NB4 (cell line): Measurements from ENCODE around the gene LPGAT1.

ENCODE experiments used
- DNase-seq: peaks from one replicate; pipeline ENCODE4 v3.0.0; 2010; ENCODE audit warnings: low read depth
- H3K4me3 ChIP-seq: one replicate; pipeline ENCODE4 v1.5.1; 2011; ENCODE audit warnings: mild to moderate bottlenecking, low read depth, low read length, moderate library complexity
- MAX ChIP-seq: IDR thresholded peaks from 2 replicates; pipeline ENCODE4 v1.6.1; 2011; ENCODE audit warnings: low read depth, low read length
- MYC ChIP-seq: IDR thresholded peaks from 2 replicates; pipeline ENCODE4 v1.6.1; 2011; ENCODE audit warnings: low read depth, low read length
- POLR2A ChIP-seq: IDR thresholded peaks from 2 replicates; pipeline ENCODE4 v1.6.1; 2011; ENCODE audit warnings: mild to moderate bottlenecking; ENCODE audit not compliant: insufficient read length; ENCODE audit errors: extremely low read depth
- TF ChIP-seq, protein P1 (sequence below): IDR thresholded peaks from one replicate; pipeline ENCODE4 v1.5.1; 2012; ENCODE audit warnings: low read depth, low read length

Gene LPGAT1

GRCh38 chr1:211738096-211738690 is 92.4 kb downstream of the LPGAT1 start:
- TF ChIP-seq POLR2A (no peak), MYC (no peak), MAX (no peak)
- TF ChIP-seq, protein P1, sequence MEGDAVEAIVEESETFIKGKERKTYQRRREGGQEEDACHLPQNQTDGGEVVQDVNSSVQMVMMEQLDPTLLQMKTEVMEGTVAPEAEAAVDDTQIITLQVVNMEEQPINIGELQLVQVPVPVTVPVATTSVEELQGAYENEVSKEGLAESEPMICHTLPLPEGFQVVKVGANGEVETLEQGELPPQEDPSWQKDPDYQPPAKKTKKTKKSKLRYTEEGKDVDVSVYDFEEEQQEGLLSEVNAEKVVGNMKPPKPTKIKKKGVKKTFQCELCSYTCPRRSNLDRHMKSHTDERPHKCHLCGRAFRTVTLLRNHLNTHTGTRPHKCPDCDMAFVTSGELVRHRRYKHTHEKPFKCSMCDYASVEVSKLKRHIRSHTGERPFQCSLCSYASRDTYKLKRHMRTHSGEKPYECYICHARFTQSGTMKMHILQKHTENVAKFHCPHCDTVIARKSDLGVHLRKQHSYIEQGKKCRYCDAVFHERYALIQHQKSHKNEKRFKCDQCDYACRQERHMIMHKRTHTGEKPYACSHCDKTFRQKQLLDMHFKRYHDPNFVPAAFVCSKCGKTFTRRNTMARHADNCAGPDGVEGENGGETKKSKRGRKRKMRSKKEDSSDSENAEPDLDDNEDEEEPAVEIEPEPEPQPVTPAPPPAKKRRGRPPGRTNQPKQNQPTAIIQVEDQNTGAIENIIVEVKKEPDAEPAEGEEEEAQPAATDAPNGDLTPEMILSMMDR = no peak
- no peak for DNase-seq
- H3K4me3 ChIP-seq = no peak overlapping the region

DNA sequence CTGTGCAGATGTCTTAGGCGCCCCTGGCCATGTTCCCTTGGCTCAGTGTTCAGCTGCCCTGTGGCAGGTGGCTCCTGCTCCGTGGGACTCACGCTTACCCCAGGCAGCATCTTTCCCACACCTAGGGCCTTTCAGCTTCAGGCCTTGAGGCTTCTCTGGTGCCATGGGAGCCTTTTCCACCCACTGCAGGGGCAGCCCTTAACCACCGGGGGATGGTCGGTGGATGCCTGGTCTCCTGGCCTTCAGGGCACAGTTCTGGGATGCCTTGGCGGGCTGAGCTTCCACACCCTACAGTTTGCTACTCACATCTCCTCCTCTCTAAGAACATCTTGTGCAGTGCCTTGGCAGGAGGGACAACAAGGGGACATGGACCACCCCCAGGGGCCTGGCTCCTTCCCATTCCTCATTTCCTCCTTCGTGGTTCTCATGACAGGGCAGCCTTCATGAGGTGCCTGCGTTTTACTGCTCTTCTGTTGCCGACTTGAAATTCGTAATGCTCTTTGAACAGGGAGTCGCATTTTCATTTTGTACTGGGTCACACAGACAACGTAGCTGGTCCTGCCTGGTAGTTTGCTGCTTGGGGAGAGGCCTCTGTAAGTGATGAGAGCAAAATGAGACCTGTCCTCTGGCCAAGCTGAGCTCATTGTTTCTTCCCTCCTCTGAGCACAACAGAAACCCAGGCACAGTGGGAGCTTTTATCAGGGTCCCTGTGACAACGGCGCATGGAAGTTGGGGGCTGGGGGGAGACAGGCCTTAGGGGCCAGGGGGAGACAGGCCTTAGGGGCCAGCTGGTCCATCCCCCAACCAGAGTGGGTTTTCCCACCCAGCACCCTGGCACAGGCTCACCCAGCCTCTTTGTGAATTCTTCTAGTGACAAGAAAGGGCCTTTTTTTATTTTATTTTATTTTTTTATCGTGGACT is 93.2 kb downstream of the LPGAT1 start:
- no peak overlapping the region for H3K4me3 ChIP-seq
- no peak for DNase-seq
- no peak for TF ChIP-seq POLR2A
- no peak for TF ChIP-seq MAX
- TF ChIP-seq MYC = no peak
- TF ChIP-seq, protein P1 = no peak

- no peak for DNase-seq
- TF ChIP-seq MAX = no peak
- no peak for TF ChIP-seq POLR2A
- TF ChIP-seq, protein P1 = no peak
- no peak for TF ChIP-seq MYC
- H3K4me3 ChIP-seq = no peak overlapping the region
These were observed 94.1 kb downstream of the LPGAT1 start for GRCh38 chr1:211736351-211736915.

DNA sequence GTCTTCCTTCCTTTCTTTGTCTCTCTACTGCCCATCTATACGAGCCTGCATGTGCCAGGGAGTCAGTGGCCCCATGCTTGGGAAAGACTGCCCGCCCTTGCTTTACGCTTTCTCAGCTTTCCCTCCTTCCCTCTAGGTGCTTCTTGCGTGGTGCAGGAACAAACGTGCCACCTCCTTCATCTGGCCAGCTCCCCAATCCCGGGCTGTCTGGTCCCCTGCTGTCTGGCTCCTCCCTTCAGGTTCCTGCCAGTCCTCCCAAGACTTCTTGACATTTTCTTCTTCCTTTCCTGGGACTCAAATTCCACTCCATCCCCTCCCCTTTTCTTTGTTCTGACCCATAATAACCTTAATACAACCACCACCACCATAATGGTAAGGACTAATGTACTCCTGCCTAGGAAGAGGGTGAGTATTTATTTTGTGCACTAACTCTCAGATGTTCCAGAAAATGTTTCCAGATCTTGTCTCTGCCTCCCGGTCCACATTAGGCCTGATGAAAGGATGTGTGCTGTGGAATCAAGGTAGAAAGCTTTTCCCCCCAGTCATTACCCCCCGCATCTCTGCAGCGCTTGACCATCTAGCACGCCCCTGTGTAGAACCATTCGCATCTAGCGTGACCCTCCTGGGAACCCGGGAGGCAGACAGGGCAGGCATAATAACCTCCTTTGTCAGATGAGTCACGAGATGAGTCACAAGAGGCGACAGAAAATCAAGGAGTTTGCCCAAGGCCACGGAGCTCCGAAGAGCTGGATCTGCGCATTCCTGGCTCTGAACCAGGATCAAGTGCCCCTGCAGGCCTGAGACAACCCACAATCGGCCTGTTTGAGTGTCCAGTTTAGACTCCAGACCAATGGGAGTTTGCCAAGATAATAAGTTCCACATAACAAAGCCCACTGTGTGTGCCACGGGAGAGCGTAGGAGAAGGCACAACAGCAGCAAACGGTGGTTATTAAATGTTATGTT is 95.1 kb downstream of the LPGAT1 start:
- peak; percentile 45 for DNase-seq
- TF ChIP-seq POLR2A (no peak), MYC (no peak), MAX (no peak)
- TF ChIP-seq, protein P1 = no peak
- no peak overlapping the region for H3K4me3 ChIP-seq

DNA sequence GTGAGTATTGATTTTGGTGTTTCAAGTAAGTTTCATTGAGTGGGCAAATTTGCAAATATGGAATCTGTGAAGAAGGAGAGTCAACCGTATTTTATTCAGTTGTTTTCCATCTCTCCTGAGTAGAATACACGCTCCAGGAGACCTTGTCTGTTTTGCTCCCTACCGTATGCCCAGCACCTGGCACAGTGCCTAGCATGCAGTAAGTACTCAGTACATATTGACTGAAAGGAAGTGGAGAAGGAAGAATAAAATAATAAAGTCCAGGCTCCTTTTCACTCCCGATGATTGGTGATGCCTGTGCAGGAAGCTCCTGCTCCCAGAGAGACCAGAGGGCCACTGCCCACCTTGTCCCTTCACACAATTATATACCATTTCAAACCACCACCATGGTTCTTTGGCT is 95.8 kb downstream of the LPGAT1 start:
- no peak for DNase-seq
- TF ChIP-seq MYC = no peak
- TF ChIP-seq POLR2A = no peak
- TF ChIP-seq MAX = no peak
- TF ChIP-seq, protein P1 = no peak
- H3K4me3 ChIP-seq = no peak overlapping the region
